Stimulated activated CD4-positive, alpha-beta T cell treated with anti-CD3 and anti-CD28 coated beads, Interleukin-4, amount 100 ng/mL, for 4 hours (primary cell): ENCODE measurements around the gene COQ2.
A peak's percentile ranks its signal among the peaks of the same experiment; 100 is the strongest.
"Not testable (repeated sequence)": the region's sequence is repeated elsewhere in the genome, so short reads cannot be mapped to it uniquely, and the experiment has no call there.

Experiments
- DNase-seq, 2 experiments: peaks; one replicate each; pipeline ENCODE4 v3.0.0-alpha.2; 2020

Gene COQ2

DNA sequence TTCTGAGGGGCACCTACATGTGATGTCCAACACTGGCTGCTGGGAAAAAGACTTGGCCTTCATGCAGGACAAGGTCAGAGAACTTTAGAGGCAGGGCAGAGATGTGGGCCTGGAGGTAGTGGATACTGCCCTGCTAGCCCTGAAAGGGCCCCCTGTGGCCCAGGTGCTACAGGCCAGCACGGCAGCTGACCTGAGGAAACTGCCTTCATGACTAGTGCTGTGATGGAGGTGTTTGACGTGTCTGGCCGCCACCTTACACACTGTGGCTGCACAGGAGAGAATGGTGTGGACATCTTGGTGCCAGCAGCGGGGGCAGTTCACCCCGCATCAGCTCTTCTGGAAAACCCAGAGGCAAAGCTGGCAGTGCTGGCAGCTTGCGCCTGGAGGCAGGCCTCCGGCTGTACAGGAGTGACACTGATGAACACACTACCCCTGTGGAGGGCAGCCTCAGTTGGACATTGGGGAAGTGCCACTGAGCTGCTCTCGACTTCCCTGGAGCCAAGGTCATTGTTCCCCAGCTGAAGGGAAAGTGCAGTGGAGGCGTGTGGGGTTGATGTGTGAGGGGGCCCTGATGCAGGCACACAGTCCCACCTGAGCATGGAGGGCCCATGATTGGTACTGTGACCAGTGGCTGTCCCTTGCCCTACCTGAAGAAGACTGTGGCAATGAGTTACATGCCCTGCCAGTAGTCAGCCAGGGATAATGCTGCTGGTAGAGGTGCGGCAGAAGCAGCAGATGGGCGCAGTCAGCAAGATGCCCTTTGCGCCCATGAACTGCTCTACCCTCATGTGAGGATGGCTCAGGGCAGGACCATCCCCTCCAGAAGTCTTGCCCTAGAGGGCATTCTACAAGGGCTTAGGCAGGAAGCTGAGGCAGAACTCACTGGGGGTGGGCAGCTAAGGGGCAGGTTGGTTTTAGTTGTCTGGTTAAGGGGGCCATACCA is 36.9 kb downstream of the COQ2 start:
- no peak for DNase-seq

DNA sequence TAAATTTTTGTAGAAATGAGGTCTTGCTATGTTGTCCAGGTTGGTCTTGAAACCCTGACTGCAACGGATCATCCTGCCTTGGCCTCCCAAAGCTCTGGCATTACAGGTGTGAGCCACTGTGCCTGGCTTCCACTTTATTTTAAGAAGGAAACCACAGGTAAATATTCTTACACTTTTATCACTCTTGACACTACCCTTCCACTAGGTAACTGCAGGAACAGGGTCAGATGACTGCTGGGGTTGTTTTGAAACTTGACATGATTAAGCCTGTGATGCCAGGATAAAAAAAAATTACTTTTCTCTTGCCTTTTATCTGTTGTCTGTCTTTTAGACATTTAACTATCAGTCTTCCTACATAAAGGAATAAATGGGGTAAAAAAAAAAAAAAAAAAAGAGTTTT is 43.5 kb downstream of the COQ2 start:
- no peak for DNase-seq

DNA sequence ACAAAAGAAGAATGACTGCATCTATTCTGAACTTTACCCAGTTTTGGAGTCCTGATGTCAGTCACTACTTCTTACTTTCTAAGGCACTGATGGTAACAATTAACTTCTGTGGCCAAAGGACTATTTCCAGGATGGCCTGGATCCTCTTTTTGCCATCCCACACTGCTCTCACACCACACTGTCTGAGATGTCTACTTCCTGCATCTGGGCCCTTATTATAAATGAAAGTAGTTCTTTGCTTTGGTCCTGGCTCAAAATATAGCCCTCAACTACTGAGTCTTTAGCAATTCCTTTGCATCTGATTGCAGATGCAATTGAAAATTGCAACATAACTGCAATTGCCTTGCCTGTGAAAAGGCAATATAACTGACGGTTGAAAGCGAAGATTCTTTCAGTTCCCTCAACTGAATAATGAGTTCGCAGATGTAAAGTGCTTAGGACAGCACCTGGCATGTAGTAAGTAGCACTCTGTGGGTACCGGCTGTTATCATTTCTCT is 44.2 kb downstream of the COQ2 start:
- no peak for DNase-seq

DNA sequence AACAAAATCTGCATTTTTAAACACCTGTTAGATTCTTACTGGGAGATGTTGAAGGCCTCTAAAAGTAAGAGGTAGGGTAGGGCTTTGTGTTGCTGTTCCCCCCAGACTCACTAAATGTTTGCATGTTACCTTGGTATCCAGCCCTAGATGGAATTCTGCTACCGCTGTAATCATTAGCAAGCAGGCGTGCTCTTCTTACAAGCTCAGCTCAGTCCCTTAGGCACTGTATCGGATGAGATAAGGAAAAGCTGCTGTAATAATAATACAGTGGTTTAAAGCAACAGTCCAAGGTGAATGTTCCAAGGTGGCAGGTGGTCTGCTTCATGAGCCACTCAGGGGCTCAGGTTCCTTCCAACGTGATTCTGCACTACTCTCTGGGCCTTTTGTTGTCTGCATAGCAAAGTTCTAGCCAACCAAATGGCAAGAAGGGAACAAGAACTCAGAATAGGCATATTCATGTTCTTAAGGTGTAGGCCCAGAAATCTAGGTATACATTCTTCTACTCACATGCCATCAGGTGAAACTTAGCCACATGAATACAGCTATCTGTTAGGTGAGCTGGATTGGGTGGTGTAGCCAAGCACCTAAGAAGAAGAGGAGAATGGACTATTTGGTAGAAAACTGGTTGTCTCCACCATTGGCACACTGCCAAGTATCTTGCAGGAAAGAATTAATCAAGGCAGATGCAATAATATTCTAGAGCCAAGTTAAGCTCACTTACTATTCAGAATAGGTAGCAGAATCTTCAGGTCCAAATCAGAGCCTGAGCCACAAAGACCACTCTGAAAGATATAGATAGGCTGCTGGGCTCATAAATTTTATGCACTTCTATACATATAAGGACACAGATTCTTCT is 46.0 kb downstream of the COQ2 start:
- DNase-seq = no peak

DNA sequence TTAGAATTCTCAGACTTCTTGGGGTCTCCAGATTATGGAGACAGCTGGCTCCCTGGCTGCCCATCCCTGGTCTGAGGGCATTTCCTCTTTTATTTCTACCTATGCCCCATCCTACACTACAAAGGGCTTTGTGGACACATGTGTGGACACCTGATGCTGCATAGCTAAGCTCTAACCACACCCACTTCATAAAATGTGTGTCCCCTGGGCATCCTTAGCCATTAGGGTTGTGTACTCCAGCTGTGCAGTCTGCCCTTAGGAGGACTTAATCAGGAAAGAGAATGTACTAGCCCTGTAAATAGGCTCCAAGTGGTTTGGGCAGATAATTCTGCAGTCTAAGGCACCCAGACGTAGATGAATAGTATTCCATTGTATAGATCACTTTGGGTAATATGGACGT is 47.0 kb downstream of the COQ2 start:
- no peak for DNase-seq

DNA sequence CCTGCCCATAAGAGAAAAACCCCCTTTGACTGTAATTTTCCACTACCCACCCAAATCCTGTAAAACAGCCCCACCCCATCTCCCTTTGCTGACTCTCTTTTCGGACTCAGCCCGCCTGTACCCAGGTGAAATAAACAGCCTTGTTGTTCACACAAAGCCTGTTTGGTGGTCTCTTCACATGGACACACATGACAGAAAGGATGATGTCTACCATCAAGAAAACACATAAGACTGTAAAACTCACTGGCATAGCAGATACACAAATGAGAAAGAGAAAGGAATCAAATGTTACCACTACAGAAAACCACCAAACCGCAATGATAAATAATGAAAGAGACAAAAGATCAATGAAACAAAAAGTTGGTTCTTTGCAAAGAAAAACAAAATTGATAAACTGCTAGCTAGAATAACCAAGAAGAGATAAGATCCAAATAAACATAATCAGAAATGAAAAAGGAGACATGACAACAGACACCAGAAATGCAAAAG is 48.9 kb downstream of the COQ2 start:
- DNase-seq = peak in 1 of 2 experiments; percentile 34

DNA sequence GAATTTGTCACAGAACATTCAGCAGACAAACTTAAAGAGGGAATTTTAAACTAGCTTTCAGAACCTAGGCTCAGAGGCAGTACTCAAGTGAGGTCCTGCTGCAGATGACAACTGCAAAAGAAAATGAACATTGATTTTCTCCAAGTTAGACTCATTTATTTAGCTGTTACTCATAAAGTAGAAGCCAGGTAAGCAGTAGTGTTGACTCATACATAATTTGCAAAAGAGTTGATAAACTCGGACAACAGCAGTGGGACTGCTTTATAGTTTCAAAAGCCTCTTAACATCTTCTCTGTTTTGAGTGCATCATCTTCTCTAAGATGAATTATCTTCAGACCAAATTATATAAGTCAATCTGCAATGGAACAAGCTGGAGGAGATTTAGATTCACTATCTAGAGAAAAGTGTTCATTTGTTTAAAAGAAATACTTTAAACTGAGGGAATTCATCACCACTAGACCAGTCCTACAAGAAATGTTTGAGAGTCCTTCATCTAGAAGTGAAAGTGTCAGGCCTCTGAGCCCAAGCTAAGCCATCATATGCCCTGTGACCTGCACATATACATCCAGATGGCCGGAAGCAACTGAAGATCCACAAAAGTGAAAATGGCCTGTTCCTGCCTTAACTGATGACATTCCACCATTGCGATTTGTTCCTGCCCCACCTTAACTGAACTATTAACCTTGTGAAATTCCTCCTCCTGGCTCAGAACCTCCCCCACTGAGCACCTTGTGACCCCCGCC is 49.5 kb downstream of the COQ2 start:
- no peak for DNase-seq

DNA sequence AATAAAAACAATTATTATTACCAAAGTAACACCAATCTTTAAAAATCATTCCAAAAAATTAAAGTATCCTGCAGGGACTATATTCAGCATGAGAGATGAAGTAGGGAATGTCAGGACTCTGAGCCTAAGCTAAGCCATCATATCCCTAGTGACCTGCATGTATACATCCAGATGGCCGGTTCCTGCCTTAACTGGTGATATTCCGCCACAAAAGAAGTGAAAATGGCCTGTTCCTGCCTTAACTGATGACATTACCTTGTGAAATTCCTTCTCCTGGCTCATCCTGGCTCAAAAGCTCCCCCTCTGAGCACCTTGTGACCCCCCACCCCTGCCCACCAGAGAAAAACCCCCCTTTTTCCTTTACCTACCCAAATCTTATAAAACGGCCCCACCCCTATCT is 50.2 kb downstream of the COQ2 start:
- DNase-seq = not testable (repeated sequence)

DNA sequence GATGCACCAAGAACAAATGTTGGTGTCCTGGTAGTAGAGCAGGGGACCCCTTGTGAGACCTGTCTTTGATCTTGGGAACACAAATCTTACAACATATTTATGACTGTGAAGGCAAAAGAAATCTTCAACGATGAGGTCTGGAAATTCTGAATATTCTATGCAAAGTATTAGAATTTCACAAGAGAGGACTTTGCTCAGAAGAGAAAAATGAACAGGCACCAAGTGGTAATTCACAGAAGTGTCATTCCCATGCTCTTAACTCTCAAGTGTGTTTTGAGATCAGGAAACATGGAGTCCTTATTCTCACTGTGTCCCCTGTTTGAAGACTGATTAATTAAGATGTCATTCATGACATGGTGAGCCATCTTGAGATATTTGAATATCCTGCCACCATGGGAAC is 52.5 kb downstream of the COQ2 start:
- DNase-seq = no peak

DNA sequence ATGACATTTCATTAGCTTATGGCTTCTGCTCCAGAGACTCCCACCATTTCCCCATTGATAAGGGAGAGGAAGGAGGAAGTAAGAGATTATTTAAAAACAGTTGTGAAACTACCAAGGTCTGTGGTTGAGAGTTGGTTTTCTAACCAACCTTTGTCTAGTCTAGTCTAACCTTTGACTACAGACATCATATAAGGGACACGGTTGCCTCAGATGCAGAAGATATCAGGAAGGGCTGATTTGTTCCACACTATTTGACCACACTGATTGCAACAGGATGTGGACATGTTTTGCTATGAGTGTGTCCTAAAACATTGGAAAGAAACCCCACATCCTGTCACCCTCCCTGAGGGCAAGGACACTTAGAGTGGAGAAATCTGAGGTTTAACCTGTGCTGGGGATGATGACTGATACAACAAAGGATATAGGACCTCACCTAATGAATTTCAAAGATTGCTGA is 53.0 kb downstream of the COQ2 start:
- no peak for DNase-seq

DNA sequence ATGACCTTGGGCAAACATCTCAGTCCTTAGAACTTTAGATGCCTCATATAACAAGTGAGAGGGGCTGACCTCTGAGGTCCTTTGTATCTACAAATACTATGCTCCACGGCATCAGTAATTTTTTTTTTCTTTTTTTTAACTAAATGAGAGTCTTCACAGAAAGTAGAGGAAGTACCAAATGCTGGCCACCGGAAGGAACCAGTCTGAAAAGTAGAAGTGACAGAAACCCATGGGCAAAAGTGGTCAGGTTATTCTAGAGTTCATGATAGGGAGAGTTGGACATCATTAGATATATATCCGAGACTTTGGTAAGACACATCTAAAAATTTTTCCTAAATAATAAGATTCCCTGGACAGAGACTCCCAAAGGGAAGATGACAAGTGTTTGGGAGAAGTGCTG is 53.7 kb downstream of the COQ2 start:
- DNase-seq = no peak

DNA sequence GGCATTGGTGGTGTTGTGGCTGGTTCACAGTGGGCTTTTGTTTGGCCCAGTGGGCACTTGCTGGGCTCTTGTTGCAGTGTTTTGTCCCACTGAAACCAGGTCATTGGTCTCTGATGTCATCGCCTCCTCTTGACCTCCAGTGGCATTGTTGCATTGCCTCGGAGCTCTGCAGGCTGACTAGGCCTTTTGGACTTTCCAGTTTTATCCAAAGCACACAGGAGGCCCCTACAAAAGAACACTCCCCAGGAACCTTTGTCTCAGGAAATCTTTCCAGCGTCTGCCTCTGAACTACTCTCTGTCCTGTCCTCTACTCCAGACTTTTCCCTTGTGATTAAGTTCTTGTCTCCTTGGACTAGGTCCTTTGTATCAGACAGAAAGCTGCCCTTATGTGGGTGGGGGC is 54.8 kb downstream of the COQ2 start:
- no peak for DNase-seq

DNA sequence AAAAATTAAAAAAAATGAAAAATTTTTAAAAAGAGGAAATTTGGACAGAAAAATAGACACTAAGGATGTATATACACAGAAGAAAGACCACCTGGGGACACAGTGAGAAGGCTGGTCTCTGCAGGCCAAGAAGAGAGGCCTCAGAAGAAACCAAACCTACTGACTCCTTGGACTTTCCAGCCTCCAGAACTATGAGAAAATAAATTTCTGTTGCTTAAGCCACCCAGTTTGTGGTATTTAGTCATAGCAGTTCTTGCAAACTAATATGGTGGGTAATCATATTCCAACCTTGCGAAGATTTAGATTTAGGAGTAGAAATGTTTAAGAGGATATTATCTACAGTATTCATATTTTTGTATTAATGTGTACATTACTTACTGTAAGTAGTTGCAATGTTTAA is 56.4 kb downstream of the COQ2 start:
- no peak for DNase-seq

DNA sequence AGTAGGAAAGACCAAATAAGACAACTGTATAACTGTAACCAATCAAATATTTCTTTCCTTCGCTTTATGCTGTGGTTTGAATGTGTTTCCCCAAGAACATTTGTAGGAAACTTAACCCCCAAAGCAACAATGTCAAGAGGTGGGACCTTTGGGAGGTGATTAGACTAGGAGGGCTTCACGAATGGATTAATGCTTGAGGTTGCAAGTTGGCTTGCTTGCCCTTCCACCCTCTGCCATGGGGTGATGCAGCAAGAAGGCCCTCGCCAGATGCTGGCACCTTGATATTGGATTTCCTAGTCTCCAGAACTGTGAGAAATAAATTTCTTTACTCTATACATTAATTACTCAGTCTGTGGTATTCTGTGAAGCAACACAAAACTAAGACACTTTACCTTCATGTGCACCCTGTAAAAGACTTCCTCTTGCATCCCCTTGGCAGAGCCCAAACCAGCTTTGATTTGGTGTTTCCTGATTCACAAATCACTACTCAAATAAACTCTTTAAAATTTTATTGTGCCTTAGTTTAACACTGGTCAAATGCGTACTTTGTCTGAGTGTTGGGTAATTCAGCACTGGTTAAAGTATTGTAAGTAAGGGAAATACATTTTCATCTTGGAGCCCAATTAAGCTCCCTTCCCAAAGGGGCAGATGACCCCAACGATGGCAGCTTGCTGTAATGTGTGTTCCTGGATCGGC is 59.9 kb downstream of the COQ2 start:
- DNase-seq = peak in 1 of 2 experiments; percentile 13

DNA sequence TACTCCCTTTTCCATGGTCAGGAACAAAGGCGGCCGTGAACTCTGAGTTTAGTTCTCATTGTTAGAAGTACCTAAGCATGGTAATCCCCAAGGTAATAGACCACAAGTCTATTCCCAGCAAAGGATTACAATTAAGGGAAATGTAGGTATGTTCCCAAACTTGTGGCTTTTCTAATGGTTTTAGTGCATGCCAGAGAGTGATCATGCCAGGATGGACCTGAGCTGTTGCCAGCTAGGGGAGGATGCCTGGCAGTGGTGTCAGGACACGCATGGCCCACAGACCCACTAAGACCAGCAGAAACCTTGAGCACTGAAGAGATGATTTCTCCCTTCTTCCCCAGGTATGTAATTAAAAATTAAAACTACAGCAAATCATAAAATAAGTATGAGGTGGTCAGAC is 60.8 kb downstream of the COQ2 start:
- DNase-seq = no peak

DNA sequence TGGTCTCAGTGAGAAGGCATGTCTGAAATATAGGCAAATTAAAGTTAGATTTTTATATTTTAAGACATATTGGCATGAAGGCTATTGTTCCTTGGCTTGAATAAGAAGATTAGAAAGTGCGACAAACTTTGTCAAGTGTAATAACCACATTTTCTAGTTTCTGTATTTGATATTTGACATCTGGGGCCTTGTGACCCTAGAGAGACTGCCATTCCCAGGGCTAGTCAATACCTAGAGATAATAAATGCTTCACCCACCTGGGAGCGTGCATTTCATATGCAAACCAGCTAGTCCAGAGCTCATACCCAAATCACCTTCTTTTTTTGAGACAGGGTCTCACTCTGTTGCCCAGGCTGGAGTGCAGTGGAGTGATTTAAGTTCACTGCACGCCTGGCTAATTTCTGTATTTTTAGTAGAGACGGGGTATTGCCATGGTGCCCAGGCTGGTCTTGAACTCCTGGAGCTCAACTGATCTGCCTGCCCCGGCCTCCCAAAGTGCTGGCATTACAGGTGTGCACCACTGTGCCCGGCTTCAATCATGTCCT is 62.6 kb downstream of the COQ2 start:
- DNase-seq = no peak

DNA sequence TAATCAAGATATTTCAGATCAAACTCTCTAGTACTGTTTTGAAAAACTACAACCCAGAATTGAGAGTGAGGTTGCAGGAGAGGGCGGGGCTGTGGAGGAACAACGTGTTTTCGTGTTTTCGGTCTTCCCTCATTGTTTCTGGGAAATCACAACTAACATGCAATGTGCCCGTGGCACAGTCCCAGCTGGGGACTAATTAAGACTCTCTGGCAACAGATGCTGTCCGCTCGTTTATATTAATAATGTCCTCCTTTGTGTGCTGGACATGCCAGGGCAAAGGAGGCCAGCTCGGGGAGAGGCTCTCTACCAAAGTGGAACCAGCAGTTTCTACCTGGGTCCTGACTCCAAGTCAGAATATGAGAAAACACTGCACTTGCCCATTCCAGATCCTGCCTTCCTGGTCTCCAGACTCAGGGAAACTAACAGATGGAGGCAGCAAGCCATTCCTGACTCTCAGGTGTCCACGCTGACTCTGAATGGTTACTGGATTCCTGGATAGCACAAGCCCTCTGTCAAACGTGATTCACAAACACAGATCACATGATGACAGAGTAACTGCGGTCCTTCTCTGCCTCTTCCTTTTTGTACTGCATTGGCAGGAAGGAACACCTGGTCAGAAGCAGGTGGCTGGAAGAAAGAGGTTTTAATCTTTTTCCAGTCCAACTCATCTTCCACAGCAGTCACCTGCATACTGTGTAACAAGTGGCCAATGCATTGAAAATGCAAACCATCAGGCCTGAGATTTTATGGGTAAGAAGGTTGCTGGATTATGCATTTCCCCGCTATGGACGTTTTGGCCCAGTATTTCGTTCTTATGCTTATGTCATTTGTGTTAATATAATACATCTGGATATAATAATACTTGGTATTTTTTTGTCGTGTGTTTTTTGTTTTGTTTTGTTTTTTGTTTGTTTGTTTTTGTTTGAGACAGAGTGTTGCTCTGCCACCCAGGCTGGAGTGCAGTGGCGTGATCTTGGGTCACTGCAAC is 65.0 kb downstream of the COQ2 start:
- peak; percentile 59 to 71 for DNase-seq

DNA sequence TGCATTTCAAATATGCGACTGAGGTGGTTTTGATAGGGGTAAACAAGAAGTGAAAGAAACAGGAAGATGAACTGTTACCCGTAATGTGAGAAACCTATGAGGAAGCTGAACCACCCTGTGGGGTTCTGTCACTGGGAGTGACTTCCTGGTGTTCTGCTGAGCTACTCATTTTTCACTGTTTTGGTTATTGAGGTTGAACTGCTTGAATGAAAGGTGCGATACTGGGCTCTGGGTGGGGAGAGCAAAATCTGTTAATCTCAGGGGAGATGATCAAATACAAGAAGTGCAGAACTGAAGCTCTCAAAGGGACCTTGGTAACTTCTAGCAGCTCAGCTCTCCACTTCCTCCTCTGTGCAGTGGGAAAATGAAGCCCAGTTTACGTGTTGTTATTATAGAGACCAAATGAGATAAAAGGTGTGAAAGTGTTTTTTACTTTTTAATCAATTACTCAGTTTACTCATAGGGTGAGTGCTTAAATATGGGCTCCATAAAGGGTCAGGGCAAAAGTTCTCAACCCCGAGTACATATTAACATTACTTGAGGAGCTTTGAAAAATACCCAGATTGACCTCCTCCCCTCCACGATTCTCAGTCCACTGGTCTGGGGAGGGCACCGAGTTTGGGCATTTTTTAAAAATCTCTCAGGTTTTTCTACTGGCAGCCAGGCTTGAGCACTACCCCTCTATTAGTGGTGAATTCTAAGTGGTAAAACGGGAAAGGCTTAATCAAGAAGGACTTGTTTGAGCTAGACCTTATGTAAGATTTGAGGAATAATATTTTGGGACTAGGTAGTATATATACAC is 66.7 kb downstream of the COQ2 start:
- peak; percentile 10 to 66 for DNase-seq

DNA sequence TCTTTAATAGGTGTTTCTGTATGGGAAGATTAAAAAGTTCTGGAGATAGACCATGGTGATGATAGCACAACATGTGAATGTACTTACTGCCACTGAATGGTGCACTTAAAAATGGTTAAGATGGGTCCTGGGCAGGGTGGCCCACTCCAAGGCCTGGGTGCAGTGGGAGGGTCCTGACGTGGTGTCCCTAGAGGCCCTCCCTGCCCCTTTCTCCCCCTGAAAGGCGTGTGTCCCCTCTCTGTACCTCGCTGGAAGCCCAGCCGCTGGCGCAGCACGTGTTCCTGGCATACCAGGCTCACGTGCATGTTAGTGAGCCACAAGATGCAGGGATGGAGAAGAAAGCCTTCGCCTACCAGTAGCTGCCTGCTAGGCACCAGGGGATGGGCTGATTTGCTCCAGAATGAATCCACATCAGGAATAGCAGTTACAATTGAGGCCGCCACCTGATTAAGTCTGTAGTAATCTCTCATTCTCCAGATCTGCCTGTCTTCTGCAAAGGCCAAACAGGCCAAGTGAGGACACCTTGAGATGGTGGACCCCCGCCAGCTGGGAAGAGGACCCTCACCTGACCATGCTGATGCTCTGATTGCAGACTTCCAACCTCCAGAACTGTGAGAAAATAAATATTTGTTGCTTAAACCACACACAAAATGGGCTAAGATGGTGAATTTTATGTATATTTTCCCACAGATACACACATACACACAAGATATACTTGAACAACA is 67.5 kb downstream of the COQ2 start:
- DNase-seq = no peak
